ENCODE results near the gene PRAMEF26.
"Not testable (repeated sequence)": the region's sequence is repeated elsewhere in the genome, so short reads cannot be mapped to it uniquely, and the experiment has no call there.

PRAMEF26 gene

DNA sequence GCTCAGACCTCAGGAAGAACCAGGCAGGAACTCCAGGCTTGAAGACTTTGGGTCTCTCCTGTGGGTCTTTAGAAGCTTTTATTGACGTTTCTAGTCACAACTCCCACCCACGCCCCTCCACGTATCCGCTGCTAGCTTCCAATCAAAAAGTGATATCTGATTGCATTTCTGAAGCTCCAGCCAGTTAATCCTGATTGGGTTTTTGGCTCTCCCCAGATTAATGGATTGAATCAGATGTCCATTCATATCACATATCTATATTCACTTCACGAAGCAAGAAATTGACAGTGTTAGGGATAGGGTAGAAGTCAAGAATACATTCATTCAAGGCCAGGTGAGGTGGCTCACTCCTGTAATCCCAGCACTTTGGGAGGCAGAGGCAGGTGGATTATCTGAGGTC is at the start of gene PRAMEF26:
Gene PRAMEF26, minus strand, starts transcription at position 101 of the 400 bp plus-strand sequence. CDS start 2,914 bp downstream, outside the sequence.
- DNase-seq = not testable (repeated sequence)

DNA sequence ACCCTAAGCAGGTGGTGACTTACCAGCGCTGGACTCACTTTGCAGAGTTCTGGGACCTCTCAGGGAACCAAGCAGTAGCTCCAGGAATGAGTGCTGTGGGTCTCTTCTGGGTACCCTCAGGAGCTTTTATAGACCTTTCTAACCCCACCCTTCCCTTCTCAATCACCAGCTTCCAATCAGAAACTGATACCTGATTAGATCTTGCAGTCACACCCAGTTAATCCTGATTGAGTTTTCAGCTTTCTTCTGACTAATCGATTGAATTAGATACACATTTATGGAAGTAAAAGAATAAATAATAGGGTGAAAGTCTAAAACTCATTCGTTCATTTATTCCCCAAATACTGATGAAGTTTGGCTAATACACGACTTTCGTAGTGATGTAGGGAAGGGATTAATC is 45.5 kb upstream of the PRAMEF26 start, which contains the start of gene PRAMEF13:
Gene PRAMEF13, minus strand, starts transcription at position 101 of the 400 bp plus-strand sequence. CDS start 1,820 bp downstream, outside the sequence.
- not testable (repeated sequence) for DNase-seq

DNA sequence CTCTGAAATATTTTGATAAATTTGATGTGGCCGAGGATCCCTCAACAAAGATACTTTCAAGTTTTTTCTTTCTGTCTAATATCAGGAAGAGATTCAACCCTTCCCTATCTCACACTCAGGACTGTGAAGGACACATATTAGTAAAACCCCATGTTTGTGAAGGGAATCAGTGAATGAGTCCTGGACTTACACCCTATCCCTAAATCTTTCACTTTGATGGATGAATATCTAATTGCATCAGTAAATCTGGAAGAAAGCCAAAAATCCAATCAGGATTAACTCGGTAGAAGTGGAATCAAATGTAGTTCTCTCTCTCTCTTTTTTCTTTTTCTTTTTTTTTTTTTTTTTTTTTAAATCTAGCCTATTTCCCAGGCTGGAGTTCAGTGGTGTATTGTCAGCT is 15.7 kb upstream of the PRAMEF26 start, which contains the start of gene PRAMEF9:
Gene PRAMEF9, plus strand, starts transcription at position 301 of the 400 bp plus-strand sequence. CDS start 3,433 bp downstream, outside the sequence.
- not testable (repeated sequence) for DNase-seq

DNA sequence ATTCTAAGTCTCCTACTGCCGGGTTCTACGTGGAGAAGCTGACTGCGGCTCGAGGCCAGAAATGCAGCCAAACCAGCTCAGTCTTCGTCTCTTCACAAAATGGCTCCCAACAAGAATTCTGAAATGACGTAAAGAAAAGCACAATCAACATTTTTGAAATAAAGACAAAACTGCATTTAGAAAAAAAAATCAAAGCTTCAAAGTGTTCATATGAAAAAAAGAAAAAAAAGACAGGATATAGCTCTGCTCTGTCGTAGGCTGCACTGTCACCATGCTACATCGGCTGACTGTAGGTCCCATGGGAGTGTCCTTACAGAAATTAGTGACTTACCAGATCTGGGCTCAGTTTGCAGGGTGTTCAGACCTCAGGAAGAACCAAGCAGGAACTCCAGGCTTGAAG is 9.7 kb upstream of the PRAMEF26 start, which contains the start of gene HNRNPCL4:
Gene HNRNPCL4, minus strand, starts transcription at position 101 of the 400 bp plus-strand sequence. CDS start 164 bp downstream, outside the sequence.
- not testable (repeated sequence) for DNase-seq

DNA sequence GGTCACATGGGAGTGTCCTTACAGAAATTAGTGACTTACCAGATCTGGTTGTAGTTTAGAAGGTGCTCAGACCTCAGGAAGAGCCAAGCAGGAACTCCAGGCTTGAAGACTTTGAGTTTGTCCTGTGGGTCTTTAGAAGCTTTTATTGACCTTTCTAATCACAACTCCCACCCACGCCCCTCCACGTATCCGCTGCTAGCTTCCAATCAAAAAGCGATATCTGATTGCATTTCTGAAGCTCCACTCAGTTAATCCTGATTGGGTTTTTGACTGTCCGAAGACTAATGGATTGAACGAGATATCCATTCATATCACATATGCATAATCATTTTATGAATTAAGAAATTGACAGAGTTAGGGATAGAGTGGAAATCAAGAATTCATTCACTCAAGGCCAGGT is 39.1 kb downstream of the PRAMEF26 start, which contains the start of gene HNRNPCL2:
Gene HNRNPCL2, minus strand, starts transcription at position 101 of the 400 bp plus-strand sequence. CDS start 454 bp downstream, outside the sequence.
- DNase-seq = not testable (repeated sequence)
